Thyroid gland (tissue), 4 donors: ENCODE measurements around the gene NEMF.

Source experiments
- POLR2A ChIP-seq, 2 donors: fragments of 450-650 bp; IDR thresholded peaks; one replicate each; pipeline ENCODE4 v1.6.1; 2017; ENCODE audit warnings: antibody characterized with exemption in 2 of 2, mild to moderate bottlenecking in 2 of 2, moderate library complexity in 1 of 2
- TF ChIP-seq, protein P1 (sequence below), 6 experiments: fragments of 200-600 bp in 3 of 6; fragments of 450-650 bp in 3 of 6; sonication (generic) in 3 of 6; IDR thresholded peaks; one replicate each; pipeline ENCODE4 v1.5.1; 2016 to 2019; ENCODE audit warnings: antibody characterized with exemption in 6 of 6, mild to moderate bottlenecking in 2 of 6, inconsistent platforms in 1 of 6, moderate library complexity in 1 of 6

DNA sequence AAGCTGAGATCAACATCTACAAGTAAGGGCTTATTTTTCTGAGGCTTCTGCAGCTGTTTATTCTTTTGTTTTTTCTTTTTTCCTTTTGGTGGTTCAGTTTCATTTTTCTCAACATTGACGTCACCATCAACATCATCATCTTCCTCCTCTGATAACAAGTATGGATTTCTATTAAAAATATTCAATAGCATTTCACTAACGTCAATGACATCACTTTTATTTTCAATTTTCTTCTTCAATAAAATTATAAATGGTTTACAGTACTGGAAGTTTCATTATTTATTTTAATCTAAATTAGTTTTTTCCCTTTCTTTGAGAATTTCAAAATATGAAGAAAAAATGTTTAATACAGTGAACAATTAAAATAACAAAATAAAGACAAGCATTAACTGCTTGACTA is 23.9 kb downstream of the NEMF start:
- TF ChIP-seq POLR2A (IDR thresholded peaks at IDR 0.05), result no peak
- TF ChIP-seq, protein P1, sequence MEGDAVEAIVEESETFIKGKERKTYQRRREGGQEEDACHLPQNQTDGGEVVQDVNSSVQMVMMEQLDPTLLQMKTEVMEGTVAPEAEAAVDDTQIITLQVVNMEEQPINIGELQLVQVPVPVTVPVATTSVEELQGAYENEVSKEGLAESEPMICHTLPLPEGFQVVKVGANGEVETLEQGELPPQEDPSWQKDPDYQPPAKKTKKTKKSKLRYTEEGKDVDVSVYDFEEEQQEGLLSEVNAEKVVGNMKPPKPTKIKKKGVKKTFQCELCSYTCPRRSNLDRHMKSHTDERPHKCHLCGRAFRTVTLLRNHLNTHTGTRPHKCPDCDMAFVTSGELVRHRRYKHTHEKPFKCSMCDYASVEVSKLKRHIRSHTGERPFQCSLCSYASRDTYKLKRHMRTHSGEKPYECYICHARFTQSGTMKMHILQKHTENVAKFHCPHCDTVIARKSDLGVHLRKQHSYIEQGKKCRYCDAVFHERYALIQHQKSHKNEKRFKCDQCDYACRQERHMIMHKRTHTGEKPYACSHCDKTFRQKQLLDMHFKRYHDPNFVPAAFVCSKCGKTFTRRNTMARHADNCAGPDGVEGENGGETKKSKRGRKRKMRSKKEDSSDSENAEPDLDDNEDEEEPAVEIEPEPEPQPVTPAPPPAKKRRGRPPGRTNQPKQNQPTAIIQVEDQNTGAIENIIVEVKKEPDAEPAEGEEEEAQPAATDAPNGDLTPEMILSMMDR (IDR thresholded peaks at IDR 0.05), result no peak
